GM23248 (cell line): ENCODE measurements around the gene SPIB. TPM values are rescaled to one million over a fixed set of nuclear protein-coding genes. Genes with fewer than 3 reads are reported as not detected.
"Not testable (repeated sequence)": the region's sequence is repeated elsewhere in the genome, so short reads cannot be mapped to it uniquely, and the experiment has no call there.

Source experiments
- DNase-seq: peaks from one replicate; pipeline ENCODE4 v3.0.0-alpha.2; 2015
- H2AFZ ChIP-seq: fragments of 200-600 bp; sonication (generic); 2 replicates; pipeline ENCODE4 v1.6.1; 2016; ENCODE audit warnings: antibody characterized with exemption
- H3F3A ChIP-seq: fragments of 200-600 bp; sonication (generic); 2 replicates; pipeline ENCODE4 v1.6.1; 2016; ENCODE audit warnings: mild to moderate bottlenecking, antibody characterized with exemption, mixed run types; ENCODE audit not compliant: insufficient read depth
- H3K27ac ChIP-seq: fragments of 200-600 bp; sonication (generic); 2 replicates; pipeline ENCODE4 v1.5.1; 2016; ENCODE audit warnings: mild to moderate bottlenecking
- H3K27me3 ChIP-seq: fragments of 200-600 bp; sonication (generic); replicated peaks from 2 replicates; pipeline ENCODE4 v1.6.1; 2016; ENCODE audit warnings: mild to moderate bottlenecking; ENCODE audit not compliant: insufficient read depth
- H3K36me3 ChIP-seq: fragments of 200-600 bp; sonication (generic); 2 replicates; pipeline ENCODE4 v1.6.1; 2016; ENCODE audit warnings: low read depth, mild to moderate bottlenecking
- H3K4me1 ChIP-seq: fragments of 200-600 bp; sonication (generic); 2 replicates; pipeline ENCODE4 v1.6.1; 2016; ENCODE audit warnings: mild to moderate bottlenecking; ENCODE audit not compliant: insufficient read depth
- H3K4me2 ChIP-seq: fragments of 200-600 bp; sonication (generic); one replicate; pipeline ENCODE4 v1.6.1; 2016; ENCODE audit warnings: mild to moderate bottlenecking; ENCODE audit not compliant: unreplicated experiment
- H3K4me3 ChIP-seq: fragments of 200-600 bp; sonication (generic); 2 replicates; pipeline ENCODE4 v1.5.1; 2016; ENCODE audit warnings: mild to moderate bottlenecking
- H3K79me2 ChIP-seq: fragments of 200-600 bp; sonication (generic); 2 replicates; pipeline ENCODE4 v1.6.1; 2016; ENCODE audit warnings: mild to moderate bottlenecking; ENCODE audit not compliant: insufficient read depth
- H3K9ac ChIP-seq: fragments of 200-600 bp; sonication (generic); 2 replicates; pipeline ENCODE4 v1.6.1; 2016; ENCODE audit warnings: mild to moderate bottlenecking
- H3K9me2 ChIP-seq: fragments of 200-600 bp; sonication (generic); 2 replicates; pipeline ENCODE4 v1.6.1; 2016; ENCODE audit warnings: mixed run types, mild to moderate bottlenecking, moderate library complexity; ENCODE audit not compliant: insufficient read depth
- H3K9me3 ChIP-seq: fragments of 200-600 bp; sonication (generic); one replicate; pipeline ENCODE4 v1.6.1; 2017; ENCODE audit warnings: low read depth
- H4K20me1 ChIP-seq: fragments of 200-600 bp; sonication (generic); 2 replicates; pipeline ENCODE4 v1.6.0; 2016; ENCODE audit not compliant: insufficient read depth
- EZH2 ChIP-seq: fragments of 200-600 bp; sonication (generic); IDR thresholded peaks from 2 replicates; pipeline ENCODE4 v1.6.1; 2018; ENCODE audit warnings: antibody characterized with exemption, mild to moderate bottlenecking; ENCODE audit not compliant: insufficient read depth, poor library complexity, severe bottlenecking
- EZH2phosphoT487 ChIP-seq: fragments of 200-600 bp; sonication (generic); IDR thresholded peaks from 2 replicates; pipeline ENCODE4 v1.6.1; 2018; ENCODE audit warnings: antibody characterized with exemption, moderate library complexity, mild to moderate bottlenecking, low read depth; ENCODE audit not compliant: insufficient read depth
- WGBS, 2 experiments: methylation state at CpG; one replicate each; pipeline ENCODE4 v1.1.6; 2015 to 2017; ENCODE audit warnings: low lambda C conversion rate in 2 of 2, low coverage in 1 of 2; ENCODE audit errors: missing lambda C conversion rate in 2 of 2; 5-methylcytosine and 5-hydroxymethylcytosine counted together
- in situ Hi-C: fragments of 300-500 bp; cut with MboI; formaldehyde crosslinking; loops from 2 replicates; pipeline ENCODE4 v1.15.0; 2020
- polyA plus RNA-seq: library from polyadenylated mRNA; unstranded; fragments of >200 nt; fragmentation: Nextera tagmentation; extraction: Ambion mirVana; gene quantifications from 2 replicates; pipeline ENCODE4 v1.2.1, GENCODE V29; 2016
- total RNA-seq: library from RNA; depleted of rRNA; stranded (reverse); fragments of >200 nt; shearing (Covaris generic); gene quantifications from 2 replicates; pipeline ENCODE4 v1.2.3, GENCODE V29; 2014

SPIB gene
- total and polyA plus RNA-seq, 2 experiments from 2014 or later = not detected

DNA sequence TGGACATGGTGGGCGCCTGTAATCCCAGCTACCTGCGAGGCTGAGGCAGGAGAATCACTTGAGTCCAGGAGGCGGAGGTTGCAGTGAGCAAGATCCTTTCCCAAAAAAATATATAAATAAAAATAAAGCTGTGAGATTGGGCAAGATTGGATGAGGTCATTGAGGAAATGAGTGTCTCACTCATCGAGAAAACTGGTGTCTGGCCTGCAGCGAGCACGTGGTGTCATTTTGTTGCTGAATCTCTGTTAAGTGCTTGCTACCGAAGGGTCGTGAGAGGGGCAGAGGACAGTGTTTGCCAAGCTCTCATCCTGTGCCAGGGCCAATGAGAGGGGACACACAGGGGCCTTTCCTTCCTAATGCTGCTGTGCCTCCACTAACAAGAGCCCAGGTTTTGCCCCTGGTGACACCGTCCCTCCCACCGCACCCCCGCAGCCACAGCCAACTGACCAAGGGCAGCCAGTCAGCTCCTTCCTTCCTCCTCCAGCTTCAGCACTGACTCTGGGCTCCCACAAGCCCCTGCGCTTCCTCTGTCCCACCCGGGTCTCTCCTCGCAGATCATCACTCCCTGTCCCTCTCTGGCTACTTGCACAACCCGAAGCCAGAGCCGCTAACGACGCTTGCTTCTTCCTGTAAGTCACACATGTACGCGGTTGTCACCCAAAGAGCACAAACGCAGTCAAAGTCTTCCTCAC, 31.4 kb upstream of the SPIB start:
- Histone ChIP-seq H3K27me3 (no peaks in the 10 kb centered on the region), H3K4me3 (no peak overlapping the region), H3F3A (peaks cover 17% of the 10 kb centered on the region), H3K36me3 (no peaks in the 10 kb centered on the region), H3K4me1 (peaks cover 3% of the 10 kb centered on the region; the same call in 1 of the 2 replicates), H3K9me2 (no peaks in the 10 kb centered on the region), H4K20me1 (no peaks in the 10 kb centered on the region), H2AFZ (no peak overlapping the region), H3K9ac (no peak overlapping the region), H3K9me3 (no peaks in the 10 kb centered on the region), H3K79me2 (peaks cover 37% of the 10 kb centered on the region), H3K4me2 (no peak overlapping the region), H3K27ac (no peak overlapping the region)
- DNase-seq = peak; percentile 72
- in situ Hi-C loops = no loop called here
- WGBS, 2 experiments = 84% methylated on average over 21 of the region's 21 CpGs
- TF ChIP-seq EZH2phosphoT487 (no peak), EZH2 (no peak)

DNA sequence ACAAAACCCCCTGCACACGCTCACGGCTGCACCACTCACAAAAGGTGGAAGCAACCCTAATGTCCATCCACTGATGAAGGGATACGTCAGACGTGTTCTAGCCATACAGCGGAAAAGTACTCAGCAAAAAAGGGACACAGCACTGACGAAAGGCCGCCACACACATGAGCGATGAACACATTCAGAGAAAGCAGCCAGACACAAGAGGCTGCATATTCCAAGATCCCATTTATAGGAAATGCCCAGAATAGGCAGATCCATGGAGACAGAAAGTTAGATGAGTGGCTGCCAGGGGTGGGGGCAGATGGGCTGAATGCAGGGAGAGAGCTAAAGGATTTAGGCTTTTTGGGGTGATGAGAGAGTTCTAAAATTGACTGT, 30.9 kb upstream of the SPIB start:
- in situ Hi-C loops = no loop called here
- TF ChIP-seq EZH2 (no peak), EZH2phosphoT487 (no peak)
- DNase-seq = no peak
- no peak overlapping the region for H2AFZ ChIP-seq
- H3K4me1 ChIP-seq = peaks cover 3% of the 10 kb centered on the region; the same call in 1 of the 2 replicates
- H3K9me2 ChIP-seq = no peaks in the 10 kb centered on the region
- H3K36me3 ChIP-seq = no peaks in the 10 kb centered on the region
- H3K79me2 ChIP-seq = peaks cover 39% of the 10 kb centered on the region
- WGBS, 2 experiments = 98% methylated on average over 8 of the region's 8 CpGs
- H3K9ac ChIP-seq = no peak overlapping the region
- H3F3A ChIP-seq = peaks cover 15% of the 10 kb centered on the region
- no peaks in the 10 kb centered on the region for H4K20me1 ChIP-seq
- no peaks in the 10 kb centered on the region for H3K27me3 ChIP-seq
- no peak overlapping the region for H3K4me3 ChIP-seq
- H3K27ac ChIP-seq = no peak overlapping the region
- H3K4me2 ChIP-seq = no peak overlapping the region
- H3K9me3 ChIP-seq = no peaks in the 10 kb centered on the region

GRCh38 chr19:50390295-50390694, 28.4 kb upstream of the SPIB start:
- H3K4me2 ChIP-seq, H3K4me1 ChIP-seq, in situ Hi-C loops, H3K9me2 ChIP-seq, H3F3A ChIP-seq, H3K27ac ChIP-seq, H2AFZ ChIP-seq, H3K27me3 ChIP-seq, DNase-seq, H3K4me3 ChIP-seq, H3K9ac ChIP-seq, H3K9me3 ChIP-seq, H4K20me1 ChIP-seq, H3K36me3 ChIP-seq: not testable (repeated sequence)
- 96 to 98% methylated on average over 3 of the region's 3 CpGs for WGBS, 2 experiments
- peaks cover 39% of the 10 kb centered on the region for H3K79me2 ChIP-seq

DNA sequence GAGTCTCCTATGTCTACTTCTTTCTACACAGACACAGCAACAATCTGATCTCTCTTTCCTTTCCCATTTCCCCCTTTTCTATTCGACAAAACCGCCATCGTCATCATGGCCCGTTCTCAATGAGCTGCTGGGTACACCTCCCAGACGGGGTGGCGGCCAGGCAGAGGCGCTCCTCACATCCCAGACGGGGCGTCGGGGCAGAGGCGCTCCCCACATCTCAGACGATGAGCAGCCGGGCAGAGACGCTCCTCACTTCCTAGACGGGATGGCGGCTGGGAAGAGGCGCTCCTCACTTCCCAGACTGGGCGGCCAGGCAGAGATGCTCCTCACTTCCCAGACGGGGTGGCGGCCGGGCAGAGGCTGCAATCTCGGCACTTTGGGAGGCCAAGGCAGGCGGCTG, 27.8 kb upstream of the SPIB start:
- H3K9ac ChIP-seq, H3K4me1 ChIP-seq, H3K9me2 ChIP-seq, in situ Hi-C loops, H3K4me3 ChIP-seq, H3K4me2 ChIP-seq, DNase-seq, H3K36me3 ChIP-seq, H4K20me1 ChIP-seq, H2AFZ ChIP-seq, H3F3A ChIP-seq, H3K27me3 ChIP-seq, H3K27ac ChIP-seq, H3K9me3 ChIP-seq: not testable (repeated sequence)
- WGBS, 2 experiments = 89 to 98% methylated on average over 21 to 23 of the region's 23 CpGs
- peaks cover 35% of the 10 kb centered on the region for H3K79me2 ChIP-seq

DNA sequence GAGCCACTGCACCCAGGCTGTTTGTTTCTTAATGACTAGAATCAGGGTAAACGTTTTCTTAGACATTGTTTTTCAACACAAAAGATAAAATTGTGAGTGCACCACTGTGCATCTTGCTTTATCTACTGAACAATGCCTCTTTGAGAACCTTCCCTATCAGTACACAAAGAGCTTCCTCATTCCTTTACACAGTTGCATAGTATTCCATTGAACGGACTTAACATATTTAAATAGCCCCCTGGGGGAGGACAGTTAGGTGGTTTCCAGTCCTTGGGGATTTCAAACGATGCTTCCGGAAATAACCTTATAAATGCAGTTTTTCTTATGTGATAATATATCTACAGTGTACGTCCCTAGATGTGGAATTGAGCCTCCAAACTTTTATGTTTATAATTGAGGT, 26.0 kb upstream of the SPIB start:
- Histone ChIP-seq H2AFZ (no peak overlapping the region), H3K4me3 (no peak overlapping the region), H3K9ac (no peak overlapping the region), H4K20me1 (no peaks in the 10 kb centered on the region), H3K4me2 (no peak overlapping the region), H3K27ac (no peak overlapping the region), H3K36me3 (no peaks in the 10 kb centered on the region), H3K9me2 (no peaks in the 10 kb centered on the region), H3K27me3 (no peaks in the 10 kb centered on the region), H3K9me3 (no peaks in the 10 kb centered on the region), H3F3A (no peaks in the 10 kb centered on the region), H3K79me2 (peaks cover 20% of the 10 kb centered on the region), H3K4me1 (no peaks in the 10 kb centered on the region)
- TF ChIP-seq EZH2phosphoT487 (no peak), EZH2 (no peak)
- no peak for DNase-seq
- in situ Hi-C loops = no loop called here
- WGBS, 2 experiments = 95% methylated on average over 5 of the region's 5 CpGs
